ENCODE data around the gene BCAS3. TPM values are rescaled to one million over a fixed set of nuclear protein-coding genes. Genes with fewer than 3 reads are reported as not detected.

BCAS3 gene
- total RNA-seq, 1 experiment from 2014 or later: 26.3 TPM

DNA sequence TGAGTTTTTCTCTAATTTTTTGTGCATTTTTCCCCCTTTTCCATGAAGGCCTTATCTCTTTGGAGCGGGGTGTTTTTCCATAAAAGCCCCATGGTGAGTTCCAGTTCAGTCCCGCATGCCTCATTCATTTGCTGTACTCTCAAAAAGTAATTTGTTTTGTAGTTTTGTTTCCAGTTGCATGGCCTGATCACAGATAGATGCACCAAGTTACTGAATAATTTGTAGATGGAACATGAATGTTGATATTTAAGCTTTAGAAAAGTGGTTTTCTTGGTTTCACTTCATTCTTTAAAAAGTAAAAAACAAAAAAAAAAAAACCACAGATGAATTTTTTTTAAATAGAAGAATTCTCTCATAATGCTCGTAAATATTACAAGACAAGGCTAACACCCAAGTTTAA is 349.2 kb downstream of the BCAS3 start:
- ATAC-seq: no peak
- no peaks in the 10 kb centered on the region for H3K79me2 ChIP-seq (ENCODE audit: insufficient read depth, low read length)
- no peaks in the 10 kb centered on the region for H3K9me2 ChIP-seq (ENCODE audit: insufficient read depth)
- no TSS peak for BruUV-seq (replicated peaks)
- no peak overlapping the region for H3K4me2 ChIP-seq (ENCODE audit: low read length)
- no peak overlapping the region for H3K9ac ChIP-seq (ENCODE audit: low read length)
- DNase-seq (ENCODE audit: low read depth, low spot score): no peak
- H3K27ac ChIP-seq (ENCODE audit: low read depth, low read length): no peak overlapping the region
- no peaks in the 10 kb centered on the region for H3K9me3 ChIP-seq (ENCODE audit: control insufficient read depth in 1 of 2, insufficient read depth in 1 of 2, low read depth in 1 of 2, low read length in 2 of 2)
- intact Hi-C loops (cut with micrococcal nuclease): no loop called here
- no peak overlapping the region for H2AFZ ChIP-seq (ENCODE audit: low read depth, low read length, poor library complexity, severe bottlenecking)
- no peaks in the 10 kb centered on the region for H3K36me3 ChIP-seq (ENCODE audit: control insufficient read depth in 1 of 2, insufficient read depth in 2 of 2, low read length in 2 of 2)
- ChIA-PET CTCF (no interaction called here), POLR2A (no interaction called here), RAD21 (ENCODE audit: low non-redundant PET in 1 of 2, low total read pairs in 2 of 2, uncharacterized antibody in 2 of 2, unreplicated experiment in 2 of 2) (no interaction called here)
- no peaks in the 10 kb centered on the region for H3K27me3 ChIP-seq (ENCODE audit: insufficient read depth, low read length)
- H4K20me1 ChIP-seq (ENCODE audit: insufficient read depth): no peaks in the 10 kb centered on the region
- no peak overlapping the region for H3K4me3 ChIP-seq (replicated peaks in 1 of 2; ENCODE audit: low read depth in 1 of 2, low read length in 2 of 2)
- TF ChIP-seq EZH2 (IDR thresholded peaks at IDR 0.05): no peak
- no peak for TF ChIP-seq YY1 (IDR thresholded peaks at IDR 0.05; ENCODE audit: extremely low read depth, insufficient replicate concordance, low read depth, low read length)
- no peak for TF ChIP-seq ZFX (IDR thresholded peaks at IDR 0.05)
- TF ChIP-seq CBX3 (IDR thresholded peaks at IDR 0.05; ENCODE audit: low read depth): no peak
- TF ChIP-seq, protein P1, sequence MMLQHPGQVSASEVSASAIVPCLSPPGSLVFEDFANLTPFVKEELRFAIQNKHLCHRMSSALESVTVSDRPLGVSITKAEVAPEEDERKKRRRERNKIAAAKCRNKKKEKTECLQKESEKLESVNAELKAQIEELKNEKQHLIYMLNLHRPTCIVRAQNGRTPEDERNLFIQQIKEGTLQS (IDR thresholded peaks at IDR 0.05): no peak
- TF ChIP-seq, protein P2, sequence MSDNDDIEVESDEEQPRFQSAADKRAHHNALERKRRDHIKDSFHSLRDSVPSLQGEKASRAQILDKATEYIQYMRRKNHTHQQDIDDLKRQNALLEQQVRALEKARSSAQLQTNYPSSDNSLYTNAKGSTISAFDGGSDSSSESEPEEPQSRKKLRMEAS (IDR thresholded peaks at IDR 0.05): no peak
- no peak for TF ChIP-seq POLR2A (IDR thresholded peaks at IDR 0.05; ENCODE audit: borderline replicate concordance, extremely low read depth, insufficient read depth, insufficient read length)
- no peak for TF ChIP-seq SRF (IDR thresholded peaks at IDR 0.05; ENCODE audit: low read depth)
- no peak for TF ChIP-seq CEBPB (IDR thresholded peaks at IDR 0.05; ENCODE audit: low read depth)
- TF ChIP-seq EZH2phosphoT487 (IDR thresholded peaks at IDR 0.05; ENCODE audit: borderline replicate concordance): no peak
- no peak for TF ChIP-seq ELF1 (IDR thresholded peaks at IDR 0.05; ENCODE audit: borderline replicate concordance, low read depth)
- TF ChIP-seq POLR2AphosphoS5 (IDR thresholded peaks at IDR 0.05; ENCODE audit: low read depth, low read length): no peak
- TF ChIP-seq, protein P3, sequence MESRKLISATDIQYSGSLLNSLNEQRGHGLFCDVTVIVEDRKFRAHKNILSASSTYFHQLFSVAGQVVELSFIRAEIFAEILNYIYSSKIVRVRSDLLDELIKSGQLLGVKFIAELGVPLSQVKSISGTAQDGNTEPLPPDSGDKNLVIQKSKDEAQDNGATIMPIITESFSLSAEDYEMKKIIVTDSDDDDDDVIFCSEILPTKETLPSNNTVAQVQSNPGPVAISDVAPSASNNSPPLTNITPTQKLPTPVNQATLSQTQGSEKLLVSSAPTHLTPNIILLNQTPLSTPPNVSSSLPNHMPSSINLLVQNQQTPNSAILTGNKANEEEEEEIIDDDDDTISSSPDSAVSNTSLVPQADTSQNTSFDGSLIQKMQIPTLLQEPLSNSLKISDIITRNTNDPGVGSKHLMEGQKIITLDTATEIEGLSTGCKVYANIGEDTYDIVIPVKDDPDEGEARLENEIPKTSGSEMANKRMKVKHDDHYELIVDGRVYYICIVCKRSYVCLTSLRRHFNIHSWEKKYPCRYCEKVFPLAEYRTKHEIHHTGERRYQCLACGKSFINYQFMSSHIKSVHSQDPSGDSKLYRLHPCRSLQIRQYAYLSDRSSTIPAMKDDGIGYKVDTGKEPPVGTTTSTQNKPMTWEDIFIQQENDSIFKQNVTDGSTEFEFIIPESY (IDR thresholded peaks at IDR 0.05; ENCODE audit: extremely low read depth, insufficient replicate concordance, low read length): no peak
- TF ChIP-seq EGR1 (IDR thresholded peaks at IDR 0.05; ENCODE audit: low read depth): no peak
- TF ChIP-seq, protein P4, sequence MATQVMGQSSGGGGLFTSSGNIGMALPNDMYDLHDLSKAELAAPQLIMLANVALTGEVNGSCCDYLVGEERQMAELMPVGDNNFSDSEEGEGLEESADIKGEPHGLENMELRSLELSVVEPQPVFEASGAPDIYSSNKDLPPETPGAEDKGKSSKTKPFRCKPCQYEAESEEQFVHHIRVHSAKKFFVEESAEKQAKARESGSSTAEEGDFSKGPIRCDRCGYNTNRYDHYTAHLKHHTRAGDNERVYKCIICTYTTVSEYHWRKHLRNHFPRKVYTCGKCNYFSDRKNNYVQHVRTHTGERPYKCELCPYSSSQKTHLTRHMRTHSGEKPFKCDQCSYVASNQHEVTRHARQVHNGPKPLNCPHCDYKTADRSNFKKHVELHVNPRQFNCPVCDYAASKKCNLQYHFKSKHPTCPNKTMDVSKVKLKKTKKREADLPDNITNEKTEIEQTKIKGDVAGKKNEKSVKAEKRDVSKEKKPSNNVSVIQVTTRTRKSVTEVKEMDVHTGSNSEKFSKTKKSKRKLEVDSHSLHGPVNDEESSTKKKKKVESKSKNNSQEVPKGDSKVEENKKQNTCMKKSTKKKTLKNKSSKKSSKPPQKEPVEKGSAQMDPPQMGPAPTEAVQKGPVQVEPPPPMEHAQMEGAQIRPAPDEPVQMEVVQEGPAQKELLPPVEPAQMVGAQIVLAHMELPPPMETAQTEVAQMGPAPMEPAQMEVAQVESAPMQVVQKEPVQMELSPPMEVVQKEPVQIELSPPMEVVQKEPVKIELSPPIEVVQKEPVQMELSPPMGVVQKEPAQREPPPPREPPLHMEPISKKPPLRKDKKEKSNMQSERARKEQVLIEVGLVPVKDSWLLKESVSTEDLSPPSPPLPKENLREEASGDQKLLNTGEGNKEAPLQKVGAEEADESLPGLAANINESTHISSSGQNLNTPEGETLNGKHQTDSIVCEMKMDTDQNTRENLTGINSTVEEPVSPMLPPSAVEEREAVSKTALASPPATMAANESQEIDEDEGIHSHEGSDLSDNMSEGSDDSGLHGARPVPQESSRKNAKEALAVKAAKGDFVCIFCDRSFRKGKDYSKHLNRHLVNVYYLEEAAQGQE (IDR thresholded peaks at IDR 0.05; ENCODE audit: low read depth): no peak
- TF ChIP-seq SIN3A (IDR thresholded peaks at IDR 0.05; ENCODE audit: low read depth): no peak
- H3K4me1 ChIP-seq (ENCODE audit: control insufficient read depth in 1 of 2, insufficient read depth in 2 of 2, low read length in 2 of 2): no peaks in the 10 kb centered on the region

All from HCT116 (cell line).